HAP-1 (cell line): Measurements from ENCODE around the gene ACSS1.

Experiments
- DNase-seq, 2 experiments: peaks; one replicate each; pipeline ENCODE4 v3.0.0-alpha.2; 2016 to 2020; ENCODE audit warnings: low spot score in 2 of 2
- H3K27me3 ChIP-seq: fragments of 250-450 bp; sonication (Bioruptor Pico); 2 replicates; pipeline ENCODE4 v1.5.1; 2020; ENCODE audit warnings: low read depth, mild to moderate bottlenecking, moderate library complexity
- H3K36me3 ChIP-seq: fragments of 250-450 bp; sonication (Bioruptor Pico); replicated peaks from 2 replicates; pipeline ENCODE4 v1.5.1; 2020; ENCODE audit warnings: mild to moderate bottlenecking
- H3K4me1 ChIP-seq: fragments of 250-450 bp; sonication (Bioruptor Pico); 2 replicates; pipeline ENCODE4 v1.5.1; 2020; ENCODE audit warnings: mild to moderate bottlenecking
- H3K4me3 ChIP-seq: fragments of 250-450 bp; sonication (Bioruptor Pico); 2 replicates; pipeline ENCODE4 v1.5.1; 2020; ENCODE audit warnings: mild to moderate bottlenecking, moderate library complexity
- H3K9me3 ChIP-seq: fragments of 250-450 bp; sonication (Bioruptor Pico); 2 replicates; pipeline ENCODE4 v1.5.1; 2020; ENCODE audit warnings: mild to moderate bottlenecking, moderate library complexity
- in situ Hi-C: fragments of 300-500 bp; cut with MboI; formaldehyde crosslinking; loops from 3 replicates; pipeline ENCODE4 v1.14.3; 2020; ENCODE audit warnings: low sequenced_read_pairs, inconsistent platforms, mixed read lengths

ACSS1 gene

GRCh38 chr20:25083773-25084625 is 26.1 kb upstream of the ACSS1 start:
- Histone ChIP-seq H3K9me3 (no peaks in the 10 kb centered on the region), H3K4me3 (no peak overlapping the region), H3K4me1 (no peaks in the 10 kb centered on the region), H3K27me3 (peaks cover 63% of the 10 kb centered on the region), H3K36me3 (no peaks in the 10 kb centered on the region)
- in situ Hi-C loops = no loop called here
- no peak for DNase-seq

GRCh38 chr20:25083141-25083772 is 25.3 kb upstream of the ACSS1 start:
- DNase-seq = no peak
- no peak overlapping the region for H3K4me3 ChIP-seq
- peaks cover 69% of the 10 kb centered on the region for H3K27me3 ChIP-seq
- no peaks in the 10 kb centered on the region for H3K9me3 ChIP-seq
- in situ Hi-C loops = no loop called here
- no peaks in the 10 kb centered on the region for H3K36me3 ChIP-seq
- no peaks in the 10 kb centered on the region for H3K4me1 ChIP-seq

GRCh38 chr20:25082498-25082873 is 24.5 kb upstream of the ACSS1 start:
- Histone ChIP-seq H3K9me3 (no peaks in the 10 kb centered on the region), H3K4me3 (no peak overlapping the region), H3K36me3 (no peaks in the 10 kb centered on the region), H3K4me1 (no peaks in the 10 kb centered on the region), H3K27me3 (peaks cover 77% of the 10 kb centered on the region)
- no peak for DNase-seq
- in situ Hi-C loops = no loop called here

DNA sequence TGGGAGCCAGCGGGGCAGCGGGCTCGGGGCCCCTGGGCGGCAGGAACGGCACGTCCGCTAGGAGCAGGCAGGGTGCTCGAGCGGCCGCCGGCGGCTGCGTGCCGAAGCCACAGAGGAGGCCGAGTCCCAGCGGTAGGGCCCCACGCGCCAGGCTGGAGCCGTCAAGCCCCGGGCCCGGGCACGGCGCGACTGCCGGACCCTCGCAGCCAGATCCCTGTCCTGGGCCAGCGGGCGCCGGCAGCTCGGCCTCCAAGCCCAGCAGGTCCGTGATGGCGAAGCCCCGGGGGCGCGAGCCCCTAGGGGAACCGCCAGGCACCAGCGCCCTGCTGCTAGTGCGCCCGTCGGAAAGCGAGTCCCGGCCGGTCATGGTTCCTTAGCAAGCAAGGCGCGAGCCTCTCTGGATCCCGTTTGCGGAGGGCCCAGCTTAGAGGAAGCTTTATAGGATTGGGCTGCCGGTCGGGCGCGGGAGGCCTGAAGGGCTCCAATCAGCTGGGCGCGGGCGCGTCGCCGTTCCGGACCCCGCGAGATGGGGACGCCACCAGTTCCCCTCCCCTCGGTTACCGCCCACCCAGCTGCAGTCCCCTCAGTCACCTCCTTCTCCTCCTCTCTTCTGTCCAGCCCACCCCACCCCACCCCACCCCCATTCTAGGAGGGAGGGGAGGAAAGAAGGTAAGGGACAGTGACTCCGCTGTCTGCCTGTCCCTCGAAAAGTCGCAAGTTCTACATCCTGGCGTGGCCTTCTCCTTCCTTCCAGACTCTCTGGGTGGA is 24.0 kb upstream of the ACSS1 start, which contains the start of gene VSX1:
VSX1 (minus strand) TSS at position 412 of the 768 bp plus-strand sequence; CDS start at position 367, 45 bp downstream.
- H3K4me1 ChIP-seq = no peaks in the 10 kb centered on the region
- in situ Hi-C loops = no loop called here
- H3K4me3 ChIP-seq = no peak within 1 kb of the TSS
- no peaks in the 10 kb centered on the region for H3K9me3 ChIP-seq
- H3K36me3 ChIP-seq = no peaks in the 10 kb centered on the region
- no peak for DNase-seq
- peaks cover 82% of the 10 kb centered on the region for H3K27me3 ChIP-seq

DNA sequence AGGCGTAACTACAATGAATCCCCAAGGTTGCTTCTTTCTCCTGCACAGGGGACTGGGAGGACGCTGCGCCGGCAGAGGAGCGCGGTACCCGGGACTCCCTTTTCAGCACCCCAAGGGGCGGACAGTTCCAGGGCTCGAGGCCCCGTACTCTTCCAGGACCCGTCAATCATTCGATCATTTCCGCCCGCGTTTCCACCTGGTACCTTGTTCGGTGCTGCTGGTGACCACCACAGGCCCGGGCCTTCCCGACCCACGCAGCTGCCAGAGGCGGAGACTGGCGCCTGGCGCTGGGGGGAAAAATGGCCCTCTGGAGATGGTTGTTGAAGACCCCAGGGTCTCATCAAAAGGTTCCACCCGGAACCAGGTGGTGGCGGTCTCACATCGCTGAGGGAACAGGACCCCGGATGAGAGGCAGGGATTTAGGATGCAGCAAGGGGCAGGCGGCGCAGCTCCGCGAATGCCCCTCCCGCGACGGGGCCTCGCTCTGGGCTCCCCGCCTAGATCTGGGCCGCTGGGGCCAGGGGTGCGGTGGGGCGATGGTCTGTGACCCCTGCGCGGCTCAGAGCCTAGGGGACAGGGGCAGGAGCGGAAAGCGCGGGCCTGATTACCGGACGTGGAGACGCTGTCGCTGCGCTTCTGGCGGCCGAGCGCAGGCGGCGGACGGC is 23.3 kb upstream of the ACSS1 start:
- Histone ChIP-seq H3K36me3 (no peaks in the 10 kb centered on the region), H3K9me3 (no peaks in the 10 kb centered on the region), H3K4me3 (no peak overlapping the region), H3K4me1 (no peaks in the 10 kb centered on the region), H3K27me3 (peaks cover 84% of the 10 kb centered on the region)
- peak in 1 of 2 experiments; percentile 61 for DNase-seq
- in situ Hi-C loops = no loop called here

GRCh38 chr20:25079171-25079570 is 21.2 kb upstream of the ACSS1 start:
- Histone ChIP-seq H3K4me1 (no peaks in the 10 kb centered on the region), H3K9me3 (no peaks in the 10 kb centered on the region), H3K27me3 (peaks cover 83% of the 10 kb centered on the region), H3K4me3 (no peak overlapping the region), H3K36me3 (no peaks in the 10 kb centered on the region)
- DNase-seq = no peak
- in situ Hi-C loops = no loop called here

- Histone ChIP-seq H3K27me3 (peaks cover 78% of the 10 kb centered on the region), H3K9me3 (no peaks in the 10 kb centered on the region), H3K4me1 (no peaks in the 10 kb centered on the region), H3K36me3 (no peaks in the 10 kb centered on the region), H3K4me3 (no peak overlapping the region)
- DNase-seq = no peak
- in situ Hi-C loops = no loop called here
These were observed 20.7 kb upstream of the ACSS1 start for GRCh38 chr20:25078662-25079061.

GRCh38 chr20:25077610-25078169 is 19.8 kb upstream of the ACSS1 start:
- no peaks in the 10 kb centered on the region for H3K9me3 ChIP-seq
- in situ Hi-C loops = no loop called here
- peaks cover 76% of the 10 kb centered on the region for H3K27me3 ChIP-seq
- no peak overlapping the region for H3K4me3 ChIP-seq
- no peak for DNase-seq
- H3K36me3 ChIP-seq = no peaks in the 10 kb centered on the region
- no peaks in the 10 kb centered on the region for H3K4me1 ChIP-seq

DNA sequence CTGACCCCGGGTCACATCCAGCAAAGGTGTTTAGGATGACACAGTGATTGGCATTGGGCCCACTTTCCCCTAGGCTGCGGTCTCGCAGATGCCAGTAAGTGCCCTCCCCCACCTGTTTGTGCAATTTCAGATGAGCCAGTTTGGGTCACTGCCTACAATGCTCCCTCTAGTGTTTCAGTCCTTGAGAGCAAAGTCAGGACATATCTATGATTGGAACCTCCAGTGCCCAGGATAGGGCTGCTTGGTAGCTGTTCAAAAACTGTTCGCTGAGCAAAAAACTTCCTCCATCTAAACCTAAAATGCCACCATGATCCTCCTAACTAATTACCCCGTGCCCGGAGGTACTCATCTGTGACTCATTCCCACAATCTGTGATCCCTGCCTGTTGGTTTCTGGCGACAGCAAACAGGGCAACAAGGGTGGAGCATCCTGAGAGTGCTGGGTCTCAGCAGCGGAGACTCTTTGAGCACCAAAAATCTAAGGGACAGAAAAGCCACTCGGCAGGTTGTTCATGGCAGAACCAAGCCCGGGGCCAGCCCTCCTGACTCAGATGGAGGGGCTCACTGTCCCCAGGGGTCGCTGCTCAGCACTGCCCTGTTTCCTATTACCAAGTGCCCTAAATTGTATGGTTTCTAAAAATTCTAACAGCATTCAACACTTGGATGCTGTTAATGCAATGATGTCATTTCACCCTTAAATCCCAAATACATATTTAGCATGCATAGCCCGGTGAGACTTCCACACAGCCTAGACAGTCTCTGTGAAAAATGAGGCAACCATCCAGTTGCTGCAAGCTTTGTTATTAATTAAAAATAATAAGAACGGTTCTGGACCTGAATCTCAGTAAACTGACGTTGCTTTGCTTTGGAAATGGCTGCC is 19.0 kb upstream of the ACSS1 start:
- Histone ChIP-seq H3K4me1 (no peaks in the 10 kb centered on the region), H3K4me3 (no peak overlapping the region), H3K36me3 (no peaks in the 10 kb centered on the region), H3K27me3 (peaks cover 75% of the 10 kb centered on the region), H3K9me3 (no peaks in the 10 kb centered on the region)
- no peak for DNase-seq
- in situ Hi-C loops = no loop called here

DNA sequence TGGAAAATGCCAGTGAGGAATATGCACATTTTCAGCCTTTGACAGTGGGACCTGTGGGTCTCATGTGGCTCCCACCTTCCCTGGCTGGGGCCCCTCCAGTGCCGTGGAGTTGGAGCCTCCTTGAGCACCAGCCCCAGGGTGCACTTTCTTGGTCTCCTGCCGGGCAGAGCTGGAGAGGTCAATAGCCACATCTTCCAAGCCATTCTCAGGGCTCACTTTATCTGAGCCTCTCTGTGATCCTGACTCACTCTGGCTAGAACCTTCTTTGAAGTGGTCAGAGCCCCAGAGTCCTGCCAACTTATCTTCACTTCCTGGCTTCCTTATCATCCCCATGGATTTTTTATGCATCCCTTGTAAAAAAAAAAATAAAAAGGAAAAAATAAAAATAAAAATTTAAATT is 18.3 kb upstream of the ACSS1 start:
- no peak for DNase-seq
- peaks cover 72% of the 10 kb centered on the region for H3K27me3 ChIP-seq
- in situ Hi-C loops = no loop called here
- H3K9me3 ChIP-seq = no peaks in the 10 kb centered on the region
- H3K4me3 ChIP-seq = no peak overlapping the region
- no peaks in the 10 kb centered on the region for H3K36me3 ChIP-seq
- no peaks in the 10 kb centered on the region for H3K4me1 ChIP-seq

GRCh38 chr20:25073544-25073943 is 15.6 kb upstream of the ACSS1 start:
- Histone ChIP-seq H3K4me1 (no peaks in the 10 kb centered on the region), H3K27me3 (peaks cover 78% of the 10 kb centered on the region), H3K9me3 (no peaks in the 10 kb centered on the region), H3K4me3 (no peak overlapping the region), H3K36me3 (no peaks in the 10 kb centered on the region)
- in situ Hi-C loops = no loop called here
- no peak for DNase-seq

- no peak for DNase-seq
- no peaks in the 10 kb centered on the region for H3K36me3 ChIP-seq
- no peaks in the 10 kb centered on the region for H3K9me3 ChIP-seq
- in situ Hi-C loops = no loop called here
- H3K4me3 ChIP-seq = no peak overlapping the region
- H3K27me3 ChIP-seq = peaks cover 73% of the 10 kb centered on the region
- no peaks in the 10 kb centered on the region for H3K4me1 ChIP-seq
These were observed 14.4 kb upstream of the ACSS1 start for GRCh38 chr20:25072226-25072811.
